Stomach (tissue), 4 donors: ENCODE data around the gene ATF7.

Experiments
- POLR2A ChIP-seq, 4 donors: fragments of 450-650 bp; IDR thresholded peaks; one replicate each; pipeline ENCODE4 v1.6.1; 2016; ENCODE audit warnings: antibody characterized with exemption in 4 of 4, control low read depth in 2 of 4, mild to moderate bottlenecking in 1 of 4, moderate library complexity in 1 of 4
- TF ChIP-seq, protein P1 (sequence below), 7 experiments: fragments of 450-650 bp in 4 of 7; fragments of 200-600 bp in 3 of 7; sonication (generic) in 3 of 7; IDR thresholded peaks; one replicate each; pipeline ENCODE4 v1.5.1; 2016 to 2019; ENCODE audit warnings: antibody characterized with exemption in 7 of 7, control low read depth in 2 of 7, mild to moderate bottlenecking in 1 of 7

DNA sequence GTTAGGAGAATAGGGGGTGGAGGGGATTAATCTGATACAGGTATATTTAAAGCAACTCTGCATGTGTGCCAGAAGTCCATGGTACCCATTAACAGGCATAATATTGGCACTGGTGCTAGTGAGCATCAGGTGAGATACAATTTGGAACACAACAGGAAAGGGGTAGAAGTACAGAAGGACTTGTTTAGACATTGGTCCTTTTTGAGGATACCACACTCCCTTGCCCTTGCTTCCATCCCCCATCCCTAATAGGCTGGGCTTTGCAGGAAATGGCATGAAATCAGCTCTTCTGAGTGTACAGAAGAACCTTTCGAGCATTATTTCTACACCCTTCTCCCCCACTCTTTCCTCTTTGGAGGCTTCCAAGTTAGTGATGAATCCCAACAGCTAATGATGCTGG is 157.9 kb downstream of the ATF7 start:
- TF ChIP-seq, protein P1, sequence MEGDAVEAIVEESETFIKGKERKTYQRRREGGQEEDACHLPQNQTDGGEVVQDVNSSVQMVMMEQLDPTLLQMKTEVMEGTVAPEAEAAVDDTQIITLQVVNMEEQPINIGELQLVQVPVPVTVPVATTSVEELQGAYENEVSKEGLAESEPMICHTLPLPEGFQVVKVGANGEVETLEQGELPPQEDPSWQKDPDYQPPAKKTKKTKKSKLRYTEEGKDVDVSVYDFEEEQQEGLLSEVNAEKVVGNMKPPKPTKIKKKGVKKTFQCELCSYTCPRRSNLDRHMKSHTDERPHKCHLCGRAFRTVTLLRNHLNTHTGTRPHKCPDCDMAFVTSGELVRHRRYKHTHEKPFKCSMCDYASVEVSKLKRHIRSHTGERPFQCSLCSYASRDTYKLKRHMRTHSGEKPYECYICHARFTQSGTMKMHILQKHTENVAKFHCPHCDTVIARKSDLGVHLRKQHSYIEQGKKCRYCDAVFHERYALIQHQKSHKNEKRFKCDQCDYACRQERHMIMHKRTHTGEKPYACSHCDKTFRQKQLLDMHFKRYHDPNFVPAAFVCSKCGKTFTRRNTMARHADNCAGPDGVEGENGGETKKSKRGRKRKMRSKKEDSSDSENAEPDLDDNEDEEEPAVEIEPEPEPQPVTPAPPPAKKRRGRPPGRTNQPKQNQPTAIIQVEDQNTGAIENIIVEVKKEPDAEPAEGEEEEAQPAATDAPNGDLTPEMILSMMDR (IDR thresholded peaks at IDR 0.05) = no peak
- no peak for TF ChIP-seq POLR2A (IDR thresholded peaks at IDR 0.05)
